ENCODE data around the gene ZBTB4.
A peak's percentile ranks its signal among the peaks of the same experiment; 100 is the strongest.
"Not testable (repeated sequence)": the region's sequence is repeated elsewhere in the genome, so short reads cannot be mapped to it uniquely, and the experiment has no call there.

The ZBTB4 gene

DNA sequence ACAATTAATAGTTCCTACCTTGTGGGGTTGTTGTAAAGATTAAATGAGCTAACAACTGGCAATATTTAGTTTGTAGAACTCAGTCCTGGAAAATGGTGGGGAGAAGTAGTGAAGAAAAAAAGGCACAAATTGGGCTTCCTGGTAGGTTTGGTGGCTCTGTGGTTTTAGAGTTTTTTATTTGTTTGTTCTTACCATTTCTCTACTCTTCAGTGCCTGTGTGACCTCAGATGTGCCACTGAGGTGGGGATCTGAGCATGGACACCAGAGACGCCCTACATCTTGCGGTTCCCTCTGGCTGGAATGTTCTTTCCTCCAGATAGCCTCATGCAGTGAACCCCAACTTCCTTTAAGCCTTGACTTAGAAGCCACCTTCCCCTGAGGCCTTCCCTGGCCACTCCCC is 7.7 kb downstream of the ZBTB4 start:
- TF ChIP-seq, protein P1, sequence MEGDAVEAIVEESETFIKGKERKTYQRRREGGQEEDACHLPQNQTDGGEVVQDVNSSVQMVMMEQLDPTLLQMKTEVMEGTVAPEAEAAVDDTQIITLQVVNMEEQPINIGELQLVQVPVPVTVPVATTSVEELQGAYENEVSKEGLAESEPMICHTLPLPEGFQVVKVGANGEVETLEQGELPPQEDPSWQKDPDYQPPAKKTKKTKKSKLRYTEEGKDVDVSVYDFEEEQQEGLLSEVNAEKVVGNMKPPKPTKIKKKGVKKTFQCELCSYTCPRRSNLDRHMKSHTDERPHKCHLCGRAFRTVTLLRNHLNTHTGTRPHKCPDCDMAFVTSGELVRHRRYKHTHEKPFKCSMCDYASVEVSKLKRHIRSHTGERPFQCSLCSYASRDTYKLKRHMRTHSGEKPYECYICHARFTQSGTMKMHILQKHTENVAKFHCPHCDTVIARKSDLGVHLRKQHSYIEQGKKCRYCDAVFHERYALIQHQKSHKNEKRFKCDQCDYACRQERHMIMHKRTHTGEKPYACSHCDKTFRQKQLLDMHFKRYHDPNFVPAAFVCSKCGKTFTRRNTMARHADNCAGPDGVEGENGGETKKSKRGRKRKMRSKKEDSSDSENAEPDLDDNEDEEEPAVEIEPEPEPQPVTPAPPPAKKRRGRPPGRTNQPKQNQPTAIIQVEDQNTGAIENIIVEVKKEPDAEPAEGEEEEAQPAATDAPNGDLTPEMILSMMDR (IDR thresholded peaks at IDR 0.05; ENCODE audit: low read depth, low read length), result no peak
- H3K4me3 ChIP-seq (replicated peaks in 1 of 2; ENCODE audit: low read depth in 2 of 2, low read length in 2 of 2), result no peak overlapping the region
- no peak for DNase-seq (ENCODE audit: low read depth in 2 of 2)

DNA sequence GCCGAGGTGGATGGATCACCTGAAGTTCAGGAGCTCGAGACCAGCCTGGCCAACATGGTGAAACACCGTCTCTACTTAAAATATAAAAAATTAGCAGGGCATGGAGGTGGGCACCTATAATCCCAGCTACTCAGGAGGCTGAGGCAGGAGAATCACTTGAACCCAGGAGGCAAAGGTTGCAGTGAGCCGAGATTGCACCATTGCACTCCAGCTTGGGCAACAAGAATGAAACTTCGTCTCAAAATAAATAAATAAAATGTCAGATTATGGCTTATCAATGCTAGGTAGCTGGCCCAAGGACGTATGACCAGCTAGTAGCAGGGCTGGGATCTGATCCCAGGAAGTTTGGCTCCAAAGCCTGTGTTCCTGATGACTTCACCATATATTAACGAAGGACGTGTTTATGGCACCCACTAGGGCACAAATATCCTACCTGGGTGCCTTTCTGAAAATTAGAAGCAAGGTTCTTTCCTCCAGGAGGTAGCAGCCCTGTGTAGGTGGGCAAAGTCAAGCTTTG is 8.9 kb downstream of the ZBTB4 start:
- H3K4me3 ChIP-seq (replicated peaks in 1 of 2; ENCODE audit: low read depth in 2 of 2, low read length in 2 of 2); DNase-seq (ENCODE audit: low read depth in 2 of 2): not testable (repeated sequence)

DNA sequence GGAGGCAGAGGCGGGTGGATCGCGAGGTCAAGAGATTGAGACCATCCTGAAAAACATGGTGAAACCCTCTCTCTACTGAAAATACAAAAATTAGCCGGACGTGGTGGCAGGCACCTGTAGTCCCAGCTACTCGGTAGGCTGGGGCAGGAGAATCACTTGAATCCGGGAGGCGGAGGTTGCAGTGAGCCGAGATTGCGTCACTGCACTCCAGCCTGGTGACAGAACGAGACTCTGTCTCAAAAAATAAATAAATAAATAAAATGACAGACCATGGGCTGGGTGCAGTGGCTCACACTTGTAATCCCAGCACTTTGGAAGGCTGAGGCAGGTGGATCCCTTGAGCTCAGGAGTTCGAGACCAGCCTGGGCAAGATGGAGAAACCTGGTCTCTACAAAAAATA is 9.6 kb downstream of the ZBTB4 start:
- H3K4me3 ChIP-seq (replicated peaks in 1 of 2; ENCODE audit: low read depth in 2 of 2, low read length in 2 of 2); DNase-seq (ENCODE audit: low read depth in 2 of 2): not testable (repeated sequence)

DNA sequence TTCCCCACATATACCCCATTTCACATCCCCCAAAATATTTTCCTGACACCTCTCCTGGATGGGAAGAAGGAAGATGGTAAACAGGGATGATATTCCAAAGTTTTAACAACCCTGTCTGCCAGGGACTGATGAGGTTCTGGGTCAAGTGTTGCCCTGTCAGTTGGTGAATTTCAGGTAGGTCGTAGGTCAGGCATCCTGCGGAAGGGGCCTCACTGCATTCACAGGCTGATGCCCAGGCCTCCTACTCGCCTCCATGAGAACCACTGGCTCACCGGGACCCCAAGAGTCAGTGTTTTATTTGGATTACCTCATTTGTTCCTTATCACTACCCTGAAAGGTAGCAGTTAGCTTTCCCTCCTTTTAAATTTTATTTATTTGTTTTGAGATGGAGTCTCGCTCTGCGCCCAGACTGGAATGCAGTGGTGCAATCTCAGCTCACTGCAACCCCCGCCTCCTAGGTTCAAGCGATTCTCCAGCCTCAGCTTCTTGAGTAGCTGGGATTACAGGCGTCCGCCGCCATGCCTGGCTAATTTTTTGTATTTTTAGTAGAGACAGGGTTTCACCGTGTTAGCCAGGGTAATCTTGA is 10.5 kb downstream of the ZBTB4 start:
- no peak for DNase-seq (ENCODE audit: low read depth in 2 of 2)
- TF ChIP-seq, protein P1 (IDR thresholded peaks at IDR 0.05; ENCODE audit: low read depth, low read length), result no peak
- H3K4me3 ChIP-seq (replicated peaks in 1 of 2; ENCODE audit: low read depth in 2 of 2, low read length in 2 of 2), result no peak overlapping the region

DNA sequence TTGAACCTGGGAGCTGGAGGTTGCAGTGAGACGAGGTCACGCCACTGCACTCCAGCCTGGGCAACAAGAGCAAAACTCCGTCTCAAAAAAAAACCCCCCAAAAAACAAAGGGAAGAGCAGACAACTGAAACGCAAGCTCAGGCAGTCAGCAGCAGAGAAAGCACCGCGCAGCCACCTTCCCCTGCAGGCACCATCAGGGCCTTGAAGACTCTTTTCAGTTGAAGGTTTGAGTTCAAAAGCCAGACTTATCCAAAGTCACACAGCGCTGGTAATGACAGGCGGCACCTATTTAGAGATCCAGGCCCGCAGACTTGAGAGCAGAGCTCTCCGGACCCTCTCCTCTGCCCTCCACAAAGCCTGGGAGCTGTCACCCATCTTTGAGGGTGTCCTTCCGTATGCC is 11.1 kb downstream of the ZBTB4 start:
- H3K4me3 ChIP-seq (replicated peaks in 1 of 2; ENCODE audit: low read depth in 2 of 2, low read length in 2 of 2), result no peak overlapping the region
- TF ChIP-seq, protein P1 (IDR thresholded peaks at IDR 0.05; ENCODE audit: low read depth, low read length), result no peak
- no peak for DNase-seq (ENCODE audit: low read depth in 2 of 2)

DNA sequence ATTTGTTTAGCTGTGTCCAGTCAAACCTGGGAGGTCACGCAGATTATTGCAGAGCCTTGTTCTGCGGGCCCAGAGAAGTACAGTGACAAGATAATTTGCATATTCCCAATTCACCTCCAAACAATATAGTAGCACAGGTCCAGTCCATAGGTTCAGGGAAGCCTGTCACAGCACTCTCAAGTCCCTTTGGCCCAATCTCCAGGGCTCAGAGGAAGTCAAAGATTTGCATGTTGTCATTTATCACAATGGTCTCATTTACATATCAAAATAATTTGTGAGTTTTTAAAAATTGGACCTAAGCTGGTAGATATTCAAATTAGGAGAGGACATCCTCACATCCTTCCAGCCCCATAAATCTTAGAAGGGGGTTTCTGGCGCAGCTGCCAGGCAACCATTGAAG is 11.9 kb downstream of the ZBTB4 start:
- H3K4me3 ChIP-seq (replicated peaks in 1 of 2; ENCODE audit: low read depth in 2 of 2, low read length in 2 of 2), result no peak overlapping the region
- TF ChIP-seq, protein P1 (IDR thresholded peaks at IDR 0.05; ENCODE audit: low read depth, low read length), result no peak
- no peak for DNase-seq (ENCODE audit: low read depth in 2 of 2)

DNA sequence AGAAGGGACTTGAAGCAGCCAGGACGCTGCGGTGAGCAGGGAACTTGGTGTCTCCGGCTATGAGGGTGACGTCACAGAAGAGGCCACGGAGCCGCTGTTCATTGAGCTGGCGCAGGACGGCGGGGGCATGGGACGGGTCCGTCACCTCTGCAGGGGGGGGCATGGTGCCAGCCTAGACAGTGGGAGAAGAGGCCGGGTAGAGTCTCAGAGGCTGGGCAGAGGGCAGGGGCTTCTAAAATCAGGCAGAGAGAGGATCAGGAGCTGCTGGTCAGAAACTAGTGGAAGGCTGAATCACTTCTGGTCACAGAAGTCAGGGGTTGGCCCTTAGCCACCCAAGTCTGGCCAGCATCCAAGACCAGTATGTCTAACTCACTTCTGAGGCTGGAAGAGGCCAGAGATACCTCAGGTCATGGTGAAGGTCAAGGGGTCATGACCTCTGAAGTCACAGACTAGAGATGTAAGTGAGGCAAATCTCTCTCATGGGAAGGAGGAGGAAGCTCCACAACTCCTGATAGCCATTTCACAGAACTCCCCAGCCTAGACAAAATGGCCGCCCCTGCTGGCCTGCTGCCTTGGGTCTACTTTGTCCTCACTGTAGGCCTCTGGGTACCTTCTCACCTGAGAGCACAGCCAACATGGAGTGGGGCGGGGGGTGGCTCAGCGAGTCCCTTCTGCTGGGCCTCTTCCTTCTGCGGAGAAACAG is 12.6 kb downstream of the ZBTB4 start:
- no peak overlapping the region for H3K4me3 ChIP-seq (replicated peaks in 1 of 2; ENCODE audit: low read depth in 2 of 2, low read length in 2 of 2)
- TF ChIP-seq, protein P1 (IDR thresholded peaks at IDR 0.05; ENCODE audit: low read depth, low read length), result no peak
- peak; percentile 78 to 92 for DNase-seq (ENCODE audit: low read depth in 2 of 2)

DNA sequence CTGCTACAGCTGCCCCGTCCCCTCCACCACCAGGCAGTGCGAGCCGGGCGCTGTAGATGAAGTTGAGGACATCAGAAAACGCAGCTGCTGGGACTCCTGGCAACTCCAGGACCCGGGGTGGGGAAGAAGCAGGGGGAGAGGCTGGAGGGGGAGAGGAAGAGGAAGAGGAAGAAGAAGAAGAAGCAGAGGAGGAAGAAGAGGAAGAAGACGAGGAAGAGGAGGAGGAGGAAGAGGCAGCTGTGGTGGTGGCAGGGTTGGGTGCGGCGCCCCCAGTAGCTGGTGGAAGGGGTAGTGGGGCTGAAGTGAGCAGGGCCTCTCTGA is 13.2 kb downstream of the ZBTB4 start:
- no peak overlapping the region for H3K4me3 ChIP-seq (replicated peaks in 1 of 2; ENCODE audit: low read depth in 2 of 2, low read length in 2 of 2)
- TF ChIP-seq, protein P1 (IDR thresholded peaks at IDR 0.05; ENCODE audit: low read depth, low read length), result no peak
- DNase-seq (ENCODE audit: low read depth in 2 of 2), result no peak
